HepG2 (cell line): Measurements from ENCODE around the gene PHLDB1. TPM values are rescaled to one million over a fixed set of nuclear protein-coding genes. Genes with fewer than 3 reads are reported as not detected.

Experiments used
- ARHGAP35 ChIP-seq: sonication (generic); formaldehyde crosslinking; IDR thresholded peaks from 2 replicates; pipeline ENCODE4 v1.9.0; 2022; ENCODE audit warnings: mild to moderate bottlenecking, inconsistent platforms, moderate library complexity, missing genetic modification reagents, borderline replicate concordance
- ARNT2 ChIP-seq: sonication (generic); formaldehyde crosslinking; IDR thresholded peaks from 2 replicates; pipeline ENCODE4 v1.8.0; 2022; ENCODE audit warnings: mild to moderate bottlenecking, low read depth, missing genetic modification reagents, moderate library complexity
- BCL3 ChIP-seq: sonication (generic); formaldehyde crosslinking; IDR thresholded peaks from 2 replicates; pipeline ENCODE4 v1.5.1; 2020; ENCODE audit warnings: mild to moderate bottlenecking, missing genetic modification reagents, moderate library complexity
- CBX1 ChIP-seq: IDR thresholded peaks from one replicate; pipeline ENCODE4 v1.6.1; 2016; ENCODE audit warnings: antibody characterized with exemption, low read depth
- FOXM1 ChIP-seq: sonication (generic); formaldehyde crosslinking; IDR thresholded peaks from 2 replicates; pipeline ENCODE4 v1.5.0; 2020; ENCODE audit warnings: missing genetic modification reagents
- PTBP1 ChIP-seq: fragments of 200-400 bp; formaldehyde crosslinking; IDR thresholded peaks from 2 replicates; pipeline ENCODE4 v1.6.1; 2018; ENCODE audit warnings: low read length, low read depth; ENCODE audit not compliant: poor library complexity, severe bottlenecking
- RBFOX2 ChIP-seq: fragments of 200-400 bp; formaldehyde crosslinking; IDR thresholded peaks from 2 replicates; pipeline ENCODE4 v1.6.1; 2017; ENCODE audit warnings: low read depth, mild to moderate bottlenecking, low read length
- SOX5 ChIP-seq: IDR thresholded peaks from 2 replicates; pipeline ENCODE4 v1.6.1; 2016; ENCODE audit warnings: borderline replicate concordance
- STAG1 ChIP-seq: sonication (generic); formaldehyde crosslinking; IDR thresholded peaks from 2 replicates; pipeline ENCODE4 v1.4.0; 2020; ENCODE audit warnings: missing genetic modification reagents
- ZBTB39 ChIP-seq: sonication (generic); formaldehyde crosslinking; IDR thresholded peaks from 2 replicates; pipeline ENCODE4 v1.5.0; 2020; ENCODE audit warnings: missing genetic modification reagents
- ZEB1 ChIP-seq: IDR thresholded peaks from 2 replicates; pipeline ENCODE4 v1.6.1; 2012; ENCODE audit warnings: mild to moderate bottlenecking, low read depth, inconsistent platforms; ENCODE audit not compliant: insufficient replicate concordance
- ZNF468 ChIP-seq: sonication (generic); formaldehyde crosslinking; IDR thresholded peaks from 2 replicates; pipeline ENCODE4 v1.8.0; 2022; ENCODE audit warnings: mild to moderate bottlenecking, moderate library complexity, missing genetic modification reagents
- ZNF569 ChIP-seq: sonication (generic); formaldehyde crosslinking; IDR thresholded peaks from 2 replicates; pipeline ENCODE4 v1.5.0; 2020; ENCODE audit warnings: mild to moderate bottlenecking, missing genetic modification reagents, moderate library complexity, borderline replicate concordance
- polyA plus RNA-seq, 8 experiments: library from polyadenylated mRNA; depleted of rRNA in 3 of 8; stranded (reverse) in 7 of 8; unstranded in 1 of 8; fragments of >200 nt; fragmentation: Illumina TruSeq in 4 of 8; extraction: Trizol in 4 of 8; gene quantifications; 2 replicates each; pipeline versions ENCODE4 v1.2.1 to v1.2.3, GENCODE V29; 2011 to 2016; ENCODE audit warnings: low read depth in 4 of 8, missing spikeins in 1 of 8, mixed read lengths in 1 of 8; ENCODE audit not compliant: insufficient read depth in 1 of 8
- total RNA-seq, 5 experiments: library from RNA; depleted of rRNA; stranded (reverse); fragments of >200 nt; fragmentation: Illumina TruSeq; extraction: Trizol; gene quantifications; 2 replicates each; pipeline ENCODE4 v1.2.3, GENCODE V29; 2016; ENCODE audit warnings: low read depth in 1 of 5
- TF ChIP-seq, protein P1 (sequence below), 2 experiments: fragments of 450-650 bp in 1 of 2; sonication (generic) in 1 of 2; formaldehyde crosslinking in 1 of 2; IDR thresholded peaks; 2 replicates each; pipeline versions ENCODE4 v1.6.1 to v1.8.0; 2016 to 2022; ENCODE audit warnings: antibody characterized with exemption in 1 of 2, mild to moderate bottlenecking in 1 of 2, missing genetic modification reagents in 1 of 2
- TF ChIP-seq, protein P2 (sequence below): sonication (generic); formaldehyde crosslinking; IDR thresholded peaks from 2 replicates; pipeline ENCODE4 v1.8.0; 2023; ENCODE audit warnings: mild to moderate bottlenecking, missing genetic modification reagents

PHLDB1 gene
- total and polyA plus RNA-seq, 2 of the 13 experiments (the other 11 are each of a cell fraction or from before 2014, with no cell fraction given): 13.8 to 14.2 TPM

- TF ChIP-seq, protein P1, sequence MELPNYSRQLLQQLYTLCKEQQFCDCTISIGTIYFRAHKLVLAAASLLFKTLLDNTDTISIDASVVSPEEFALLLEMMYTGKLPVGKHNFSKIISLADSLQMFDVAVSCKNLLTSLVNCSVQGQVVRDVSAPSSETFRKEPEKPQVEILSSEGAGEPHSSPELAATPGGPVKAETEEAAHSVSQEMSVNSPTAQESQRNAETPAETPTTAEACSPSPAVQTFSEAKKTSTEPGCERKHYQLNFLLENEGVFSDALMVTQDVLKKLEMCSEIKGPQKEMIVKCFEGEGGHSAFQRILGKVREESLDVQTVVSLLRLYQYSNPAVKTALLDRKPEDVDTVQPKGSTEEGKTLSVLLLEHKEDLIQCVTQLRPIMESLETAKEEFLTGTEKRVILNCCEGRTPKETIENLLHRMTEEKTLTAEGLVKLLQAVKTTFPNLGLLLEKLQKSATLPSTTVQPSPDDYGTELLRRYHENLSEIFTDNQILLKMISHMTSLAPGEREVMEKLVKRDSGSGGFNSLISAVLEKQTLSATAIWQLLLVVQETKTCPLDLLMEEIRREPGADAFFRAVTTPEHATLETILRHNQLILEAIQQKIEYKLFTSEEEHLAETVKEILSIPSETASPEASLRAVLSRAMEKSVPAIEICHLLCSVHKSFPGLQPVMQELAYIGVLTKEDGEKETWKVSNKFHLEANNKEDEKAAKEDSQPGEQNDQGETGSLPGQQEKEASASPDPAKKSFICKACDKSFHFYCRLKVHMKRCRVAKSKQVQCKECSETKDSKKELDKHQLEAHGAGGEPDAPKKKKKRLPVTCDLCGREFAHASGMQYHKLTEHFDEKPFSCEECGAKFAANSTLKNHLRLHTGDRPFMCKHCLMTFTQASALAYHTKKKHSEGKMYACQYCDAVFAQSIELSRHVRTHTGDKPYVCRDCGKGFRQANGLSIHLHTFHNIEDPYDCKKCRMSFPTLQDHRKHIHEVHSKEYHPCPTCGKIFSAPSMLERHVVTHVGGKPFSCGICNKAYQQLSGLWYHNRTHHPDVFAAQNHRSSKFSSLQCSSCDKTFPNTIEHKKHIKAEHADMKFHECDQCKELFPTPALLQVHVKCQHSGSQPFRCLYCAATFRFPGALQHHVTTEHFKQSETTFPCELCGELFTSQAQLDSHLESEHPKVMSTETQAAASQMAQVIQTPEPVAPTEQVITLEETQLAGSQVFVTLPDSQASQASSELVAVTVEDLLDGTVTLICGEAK (IDR thresholded peaks at IDR 0.05): no peak
- TF ChIP-seq, protein P1 (CRISPR knock-in tag; IDR thresholded peaks at IDR 0.05): no peak
- TF ChIP-seq SOX5 (CRISPR knock-in tag): 0 out of 2 replicates have a peak, but pooled peaks have one; percentile 59
- TF ChIP-seq ZEB1: no peak
- TF ChIP-seq FOXM1 (CRISPR knock-in tag): no peak
- TF ChIP-seq ARHGAP35: peak; percentile 65; the same call in 1 of the 2 replicates
- peak; percentile 31; the same call in 1 of the 2 replicates for TF ChIP-seq RBFOX2
- 0 out of 2 replicates have a peak, but pooled peaks have one; percentile 52 for TF ChIP-seq ZNF468
- peak; percentile 93 for TF ChIP-seq STAG1 (CRISPR knock-in tag)
- TF ChIP-seq ZBTB39 (CRISPR knock-in tag): no peak
- TF ChIP-seq, protein P2, sequence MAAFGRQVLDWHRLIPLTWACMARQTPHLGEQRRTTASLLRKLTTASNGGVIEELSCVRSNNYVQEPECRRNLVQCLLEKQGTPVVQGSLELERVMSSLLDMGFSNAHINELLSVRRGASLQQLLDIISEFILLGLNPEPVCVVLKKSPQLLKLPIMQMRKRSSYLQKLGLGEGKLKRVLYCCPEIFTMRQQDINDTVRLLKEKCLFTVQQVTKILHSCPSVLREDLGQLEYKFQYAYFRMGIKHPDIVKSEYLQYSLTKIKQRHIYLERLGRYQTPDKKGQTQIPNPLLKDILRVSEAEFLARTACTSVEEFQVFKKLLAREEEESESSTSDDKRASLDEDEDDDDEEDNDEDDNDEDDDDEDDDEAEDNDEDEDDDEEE (CRISPR knock-in tag): no peak; the same call in 1 of the 2 replicates
- TF ChIP-seq CBX1: peak; percentile 76
- no peak for TF ChIP-seq ZNF569 (CRISPR knock-in tag)
- no peak for TF ChIP-seq BCL3 (CRISPR knock-in tag)
- TF ChIP-seq ARNT2 (CRISPR knock-in tag): peak; percentile 78
- peak; percentile 24 for TF ChIP-seq PTBP1
Measured at GRCh38 chr11:118689852-118690552, 82.6 kb downstream of the PHLDB1 start (continued).
